HepG2 (cell line): ENCODE measurements around the gene GAD1. TPM values are rescaled to one million over a fixed set of nuclear protein-coding genes. Genes with fewer than 3 reads are reported as not detected.

Experiments
- ATAC-seq: fragments of 200-7000 bp; cut with Tn5 transposase; 3 replicates; pipeline ENCODE4 v1.9.1; 2020; ENCODE audit warnings: mild to moderate bottlenecking, moderate library complexity
- BruUV-seq: library from RNA; stranded (reverse); fragments of 400-500 nt; replicated peaks from 2 replicates; lab custom pipeline; 2021; lab: Mats Ljungman, UMichigan
- CTCF ChIA-PET: fragments of 300-600 bp; formaldehyde crosslinking; extraction: SDS; loops from one replicate; lab custom pipeline; 2021; ENCODE audit warnings: low total read pairs, inconsistent platforms, low intra/inter-chr PET ratio; lab: Yijun Ruan, JAX
- POLR2A ChIA-PET: fragments of 350-600 bp; sonication (Branson Sonifier 250); formaldehyde crosslinking; loops from one replicate; lab custom pipeline; 2020; ENCODE audit warnings: antibody characterized with exemption, inconsistent platforms; lab: Yijun Ruan, JAX
- DNase-seq: peaks from one replicate; pipeline ENCODE4 v3.0.0-alpha.2; 2015; ENCODE audit warnings: low spot score
- FAIRE-seq: peaks from 3 replicates; lab custom pipeline; 2011; peaks lifted over from hg19 to GRCh38; lab: Jason Lieb, UNC
- H2AFZ ChIP-seq: one replicate; pipeline ENCODE4 v1.6.1; 2011; ENCODE audit warnings: low read length, inconsistent platforms
- H3K27ac ChIP-seq: fragments of 300-600 bp; 3 replicates; pipeline ENCODE4 v1.8.0; 2011; ENCODE audit warnings: mixed run types, mild to moderate bottlenecking, mixed read lengths, low read length, inconsistent platforms; ENCODE audit not compliant: insufficient read depth; ENCODE audit errors: extremely low read length
- H3K27me3 ChIP-seq, 2 experiments: fragments of 200-600 bp in 1 of 2; 2 replicates in 1 of 2; 3 replicates in 1 of 2; pipeline versions ENCODE4 v1.6.0 to v1.8.0; 2011; ENCODE audit warnings: low read length in 2 of 2, mild to moderate bottlenecking in 2 of 2, moderate library complexity in 2 of 2, inconsistent platforms in 1 of 2; ENCODE audit not compliant: insufficient read depth in 2 of 2, control insufficient read depth in 1 of 2
- H3K36me3 ChIP-seq, 2 experiments: fragments of 200-600 bp in 1 of 2; replicated peaks in 1 of 2; 2 replicates in 1 of 2; 3 replicates in 1 of 2; pipeline versions ENCODE4 v1.5.1 to v1.8.0; 2011; ENCODE audit warnings: low read length in 2 of 2, inconsistent platforms in 1 of 2; ENCODE audit not compliant: insufficient read depth in 2 of 2, control insufficient read depth in 1 of 2
- H3K4me1 ChIP-seq: 2 replicates; pipeline ENCODE4 v1.5.1; 2012; ENCODE audit warnings: low read length, inconsistent platforms; ENCODE audit not compliant: insufficient read depth
- H3K4me2 ChIP-seq: 2 replicates; pipeline ENCODE4 v1.6.0; 2011; ENCODE audit warnings: low read depth, low read length, inconsistent platforms
- H3K4me3 ChIP-seq, 3 experiments: fragments of 200-600 bp in 1 of 3; sonication (generic), shearing (Covaris generic) in 1 of 3; replicated peaks in 1 of 3; 2 replicates each; pipeline ENCODE4 v1.5.1; 2011 to 2016; ENCODE audit warnings: low read length in 3 of 3, inconsistent platforms in 2 of 3, low read depth in 2 of 3, mild to moderate bottlenecking in 2 of 3, control low read depth in 1 of 3, mixed read lengths in 1 of 3; ENCODE audit not compliant: insufficient read depth in 1 of 3
- H3K79me2 ChIP-seq: one replicate; pipeline ENCODE4 v1.6.1; 2011; ENCODE audit warnings: low read length, inconsistent platforms; ENCODE audit not compliant: insufficient read depth
- H3K9ac ChIP-seq: 2 replicates; pipeline ENCODE4 v1.6.0; 2011; ENCODE audit warnings: mild to moderate bottlenecking, low read depth, low read length, inconsistent platforms; ENCODE audit not compliant: insufficient read depth
- H3K9me3 ChIP-seq: 2 replicates; pipeline ENCODE4 v1.5.1; 2012; ENCODE audit warnings: mild to moderate bottlenecking, low read length
- H4K20me1 ChIP-seq: 2 replicates; pipeline ENCODE4 v1.6.0; 2011; ENCODE audit warnings: inconsistent platforms, mild to moderate bottlenecking, low read length, moderate library complexity; ENCODE audit not compliant: insufficient read depth
- ERF ChIP-seq: IDR thresholded peaks from 2 replicates; pipeline ENCODE4 v1.6.1; 2018; ENCODE audit warnings: missing biosample characterization, missing genetic modification reagents
- HMG20A ChIP-seq: IDR thresholded peaks from 2 replicates; pipeline ENCODE4 v1.6.1; 2016; ENCODE audit warnings: borderline replicate concordance
- HOXD1 ChIP-seq: sonication (generic); formaldehyde crosslinking; IDR thresholded peaks from 2 replicates; pipeline ENCODE4 v1.5.0; 2020; ENCODE audit warnings: missing genetic modification reagents
- KAT8 ChIP-seq: IDR thresholded peaks from 2 replicates; pipeline ENCODE4 v1.6.1; 2016; ENCODE audit warnings: missing genetic modification reagents, missing compliant biosample characterization
- KDM2A ChIP-seq: sonication (generic); formaldehyde crosslinking; IDR thresholded peaks from 2 replicates; pipeline ENCODE4 v1.4.0; 2020; ENCODE audit warnings: low read depth, missing genetic modification reagents, borderline replicate concordance
- POLR2G ChIP-seq: fragments of 200-400 bp; formaldehyde crosslinking; IDR thresholded peaks from 2 replicates; pipeline ENCODE4 v1.6.1; 2018; ENCODE audit warnings: mild to moderate bottlenecking, low read depth, low read length, moderate library complexity
- RBAK ChIP-seq: sonication (generic); formaldehyde crosslinking; IDR thresholded peaks from 2 replicates; pipeline ENCODE4 v1.5.1; 2020; ENCODE audit warnings: mild to moderate bottlenecking, missing genetic modification reagents
- RFX3 ChIP-seq: IDR thresholded peaks from 2 replicates; pipeline ENCODE4 v1.6.1; 2016; ENCODE audit warnings: missing biosample characterization, missing genetic modification reagents
- SALL1 ChIP-seq: sonication (generic); formaldehyde crosslinking; IDR thresholded peaks from 2 replicates; pipeline ENCODE4 v1.8.0; 2022; ENCODE audit warnings: mild to moderate bottlenecking, missing genetic modification reagents
- SP4 ChIP-seq: sonication (generic); formaldehyde crosslinking; IDR thresholded peaks from 2 replicates; pipeline ENCODE4 v1.8.1; 2023; ENCODE audit warnings: mild to moderate bottlenecking, missing genetic modification reagents
- TBX2 ChIP-seq: sonication (generic); formaldehyde crosslinking; IDR thresholded peaks from 2 replicates; pipeline ENCODE4 v1.5.0; 2020; ENCODE audit warnings: missing genetic modification reagents, mild to moderate bottlenecking, borderline replicate concordance
- THAP11 ChIP-seq: IDR thresholded peaks from 2 replicates; pipeline ENCODE4 v1.6.1; 2016; ENCODE audit warnings: missing biosample characterization, missing genetic modification reagents
- ZNF556 ChIP-seq: sonication (generic); formaldehyde crosslinking; IDR thresholded peaks from 2 replicates; pipeline ENCODE4 v1.4.0; 2020; ENCODE audit warnings: mild to moderate bottlenecking, missing genetic modification reagents, borderline replicate concordance
- ZNF598 ChIP-seq: sonication (generic); formaldehyde crosslinking; IDR thresholded peaks from 2 replicates; pipeline ENCODE4 v1.5.1; 2020; ENCODE audit warnings: mild to moderate bottlenecking, missing genetic modification reagents, borderline replicate concordance
- WGBS: methylation state at CpG from one replicate; pipeline ENCODE4 v1.1.6; 2017; ENCODE audit warnings: low lambda C conversion rate; 5-methylcytosine and 5-hydroxymethylcytosine counted together
- in situ Hi-C: cut with HindIII; loops from 2 replicates; pipeline ENCODE4 v1.10.0; 2017; ENCODE audit warnings: low pct_unique_long_range_greater_than_20kb; ENCODE audit not compliant: extremely low pct_ligation_motif_present
- intact Hi-C: fragments of 100-400 bp; cut with micrococcal nuclease; formaldehyde crosslinking; loops from one replicate; pipeline ENCODE4 v1.10.0; 2022; ENCODE audit not compliant: unreplicated experiment
- polyA plus RNA-seq, 8 experiments: library from polyadenylated mRNA; depleted of rRNA in 3 of 8; stranded (reverse) in 7 of 8; unstranded in 1 of 8; fragments of >200 nt; fragmentation: Illumina TruSeq in 4 of 8; extraction: Trizol in 4 of 8; gene quantifications; 2 replicates each; pipeline versions ENCODE4 v1.2.1 to v1.2.3, GENCODE V29; 2011 to 2016; ENCODE audit warnings: low read depth in 4 of 8, missing spikeins in 1 of 8, mixed read lengths in 1 of 8; ENCODE audit not compliant: insufficient read depth in 1 of 8
- total RNA-seq, 5 experiments: library from RNA; depleted of rRNA; stranded (reverse); fragments of >200 nt; fragmentation: Illumina TruSeq; extraction: Trizol; gene quantifications; 2 replicates each; pipeline ENCODE4 v1.2.3, GENCODE V29; 2016; ENCODE audit warnings: low read depth in 1 of 5
- TF ChIP-seq, protein P1 (sequence below): sonication (generic); formaldehyde crosslinking; IDR thresholded peaks from 2 replicates; pipeline ENCODE4 v1.5.1; 2020; ENCODE audit warnings: missing genetic modification reagents, mild to moderate bottlenecking, borderline replicate concordance
- TF ChIP-seq, protein P2 (sequence below): sonication (generic); formaldehyde crosslinking; IDR thresholded peaks from 2 replicates; pipeline ENCODE4 v1.4.0; 2020; ENCODE audit warnings: missing genetic modification reagents
- TF ChIP-seq, protein P3 (sequence below): sonication (generic); formaldehyde crosslinking; IDR thresholded peaks from 2 replicates; pipeline ENCODE4 v1.4.0; 2020; ENCODE audit warnings: missing genetic modification reagents

GAD1 gene
- total and polyA plus RNA-seq, 2 of the 13 experiments (the other 11 are each of a cell fraction or from before 2014, with no cell fraction given), result 0.09 to 0.13 TPM

DNA sequence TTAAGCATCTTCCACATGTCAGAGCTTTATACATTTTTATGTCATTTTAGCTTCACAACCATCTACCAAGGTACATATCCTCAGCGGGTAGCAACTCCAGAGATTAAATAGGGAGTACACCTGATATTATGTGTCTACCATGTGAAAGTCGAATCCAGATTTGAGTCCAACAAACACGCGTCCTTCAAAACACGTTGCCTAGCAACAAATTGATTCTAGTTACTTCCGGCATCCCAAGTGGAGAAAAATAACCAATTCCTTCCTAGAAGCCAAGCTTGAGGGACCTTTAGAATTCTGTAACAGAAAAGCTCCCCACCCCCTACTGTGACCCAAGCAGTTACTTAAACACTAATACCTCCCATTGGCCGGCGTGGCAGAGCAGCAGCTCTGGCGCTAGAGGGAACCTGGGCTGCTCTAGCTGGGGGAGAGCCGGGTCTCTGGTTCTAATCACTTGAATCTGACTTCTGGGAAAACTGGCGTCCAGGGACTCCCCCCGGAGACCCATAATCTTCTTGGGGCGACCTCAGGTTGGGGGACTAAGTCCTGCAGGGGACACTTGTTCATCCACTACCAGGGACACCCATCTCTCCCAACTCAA is 46.6 kb upstream of the GAD1 start, which contains the start of gene ERICH2:
TSS of gene ERICH2 (plus strand) at position 371 of the 598 bp plus-strand sequence. CDS start 304 bp downstream, outside the sequence.
- Histone ChIP-seq H3K79me2 (no peaks in the 10 kb centered on the region), H3K4me1 (peaks cover 29% of the 10 kb centered on the region), H3K4me2 (peak within 1 kb of the TSS; percentile 100), H3K27me3 (peaks cover 0 to 14% of the 10 kb centered on the region in 2 experiments; a peak in 2 of 5 replicates), H3K36me3 (no peaks in the 10 kb centered on the region), H3K9me3 (no peaks in the 10 kb centered on the region), H3K4me3 (peak within 1 kb of the TSS; percentile 65 to 92 (median 87)), H2AFZ (peak within 1 kb of the TSS; percentile 85), H3K27ac (peak within 1 kb of the TSS; percentile 61), H4K20me1 (no peaks in the 10 kb centered on the region), H3K9ac (peak within 1 kb of the TSS; percentile 79)
- ChIA-PET CTCF (no interaction called here), POLR2A (interaction anchor here (1.0 to 2.2 kb wide), 6 partner anchors 17 to 315 kb away, joined by 3 to 10 read pairs (median 7); no protein-coding TSS in a partner anchor)
- TSS peak; percentile 89 for BruUV-seq
- FAIRE-seq (no peak), ATAC-seq (peak; percentile 75), DNase-seq (peak; percentile 64)
- intact Hi-C loops, result loop anchor here (2.0 kb wide), 1 partner anchor 55 kb away; the partner anchor contains the start of gene SP5
- 3% methylated on average over 13 of the region's 13 CpGs for WGBS
- in situ Hi-C loops, result no loop called here
- TF ChIP-seq ERF (CRISPR knock-in tag) (peak; percentile 58; the same call in 1 of the 2 replicates), SP4 (CRISPR knock-in tag) (peak; percentile 8; the same call in 1 of the 2 replicates), THAP11 (0 out of 2 replicates have a peak, but pooled peaks have one; percentile 16), RBAK (CRISPR knock-in tag) (no peak), KDM2A (CRISPR knock-in tag) (0 out of 2 replicates have a peak, but pooled peaks have one; percentile 5), HMG20A (CRISPR knock-in tag) (0 out of 2 replicates have a peak, but pooled peaks have one; percentile 36), POLR2G (0 out of 2 replicates have a peak, but pooled peaks have one; percentile 32), HOXD1 (0 out of 2 replicates have a peak, but pooled peaks have one; percentile 54), TBX2 (CRISPR knock-in tag) (peak; percentile 47), SALL1 (CRISPR knock-in tag) (peak; percentile 17; the same call in 1 of the 2 replicates), KAT8 (CRISPR knock-in tag) (peak; percentile 46; the same call in 1 of the 2 replicates), RFX3 (peak; percentile 79), ZNF556 (no peak), ZNF598 (CRISPR knock-in tag) (0 out of 2 replicates have a peak, but pooled peaks have one; percentile 29)
- TF ChIP-seq, protein P1, sequence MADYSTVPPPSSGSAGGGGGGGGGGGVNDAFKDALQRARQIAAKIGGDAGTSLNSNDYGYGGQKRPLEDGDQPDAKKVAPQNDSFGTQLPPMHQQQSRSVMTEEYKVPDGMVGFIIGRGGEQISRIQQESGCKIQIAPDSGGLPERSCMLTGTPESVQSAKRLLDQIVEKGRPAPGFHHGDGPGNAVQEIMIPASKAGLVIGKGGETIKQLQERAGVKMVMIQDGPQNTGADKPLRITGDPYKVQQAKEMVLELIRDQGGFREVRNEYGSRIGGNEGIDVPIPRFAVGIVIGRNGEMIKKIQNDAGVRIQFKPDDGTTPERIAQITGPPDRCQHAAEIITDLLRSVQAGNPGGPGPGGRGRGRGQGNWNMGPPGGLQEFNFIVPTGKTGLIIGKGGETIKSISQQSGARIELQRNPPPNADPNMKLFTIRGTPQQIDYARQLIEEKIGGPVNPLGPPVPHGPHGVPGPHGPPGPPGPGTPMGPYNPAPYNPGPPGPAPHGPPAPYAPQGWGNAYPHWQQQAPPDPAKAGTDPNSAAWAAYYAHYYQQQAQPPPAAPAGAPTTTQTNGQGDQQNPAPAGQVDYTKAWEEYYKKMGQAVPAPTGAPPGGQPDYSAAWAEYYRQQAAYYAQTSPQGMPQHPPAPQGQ (CRISPR knock-in tag), result no peak
- TF ChIP-seq, protein P2, sequence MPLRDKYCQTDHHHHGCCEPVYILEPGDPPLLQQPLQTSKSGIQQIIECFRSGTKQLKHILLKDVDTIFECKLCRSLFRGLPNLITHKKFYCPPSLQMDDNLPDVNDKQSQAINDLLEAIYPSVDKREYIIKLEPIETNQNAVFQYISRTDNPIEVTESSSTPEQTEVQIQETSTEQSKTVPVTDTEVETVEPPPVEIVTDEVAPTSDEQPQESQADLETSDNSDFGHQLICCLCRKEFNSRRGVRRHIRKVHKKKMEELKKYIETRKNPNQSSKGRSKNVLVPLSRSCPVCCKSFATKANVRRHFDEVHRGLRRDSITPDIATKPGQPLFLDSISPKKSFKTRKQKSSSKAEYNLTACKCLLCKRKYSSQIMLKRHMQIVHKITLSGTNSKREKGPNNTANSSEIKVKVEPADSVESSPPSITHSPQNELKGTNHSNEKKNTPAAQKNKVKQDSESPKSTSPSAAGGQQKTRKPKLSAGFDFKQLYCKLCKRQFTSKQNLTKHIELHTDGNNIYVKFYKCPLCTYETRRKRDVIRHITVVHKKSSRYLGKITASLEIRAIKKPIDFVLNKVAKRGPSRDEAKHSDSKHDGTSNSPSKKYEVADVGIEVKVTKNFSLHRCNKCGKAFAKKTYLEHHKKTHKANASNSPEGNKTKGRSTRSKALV (CRISPR knock-in tag), result peak; percentile 56; the same call in 1 of the 2 replicates
- TF ChIP-seq, protein P3, sequence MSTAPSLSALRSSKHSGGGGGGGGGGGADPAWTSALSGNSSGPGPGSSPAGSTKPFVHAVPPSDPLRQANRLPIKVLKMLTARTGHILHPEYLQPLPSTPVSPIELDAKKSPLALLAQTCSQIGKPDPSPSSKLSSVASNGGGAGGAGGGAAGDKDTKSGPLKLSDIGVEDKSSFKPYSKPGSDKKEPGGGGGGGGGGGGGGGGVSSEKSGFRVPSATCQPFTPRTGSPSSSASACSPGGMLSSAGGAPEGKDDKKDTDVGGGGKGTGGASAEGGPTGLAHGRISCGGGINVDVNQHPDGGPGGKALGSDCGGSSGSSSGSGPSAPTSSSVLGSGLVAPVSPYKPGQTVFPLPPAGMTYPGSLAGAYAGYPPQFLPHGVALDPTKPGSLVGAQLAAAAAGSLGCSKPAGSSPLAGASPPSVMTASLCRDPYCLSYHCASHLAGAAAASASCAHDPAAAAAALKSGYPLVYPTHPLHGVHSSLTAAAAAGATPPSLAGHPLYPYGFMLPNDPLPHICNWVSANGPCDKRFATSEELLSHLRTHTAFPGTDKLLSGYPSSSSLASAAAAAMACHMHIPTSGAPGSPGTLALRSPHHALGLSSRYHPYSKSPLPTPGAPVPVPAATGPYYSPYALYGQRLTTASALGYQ (CRISPR knock-in tag), result 0 out of 2 replicates have a peak, but pooled peaks have one; percentile 17
